GM13977 (cell line): ENCODE results near the gene GPX8.

Source experiments
- DNase-seq: peaks from one replicate; pipeline ENCODE4 v3.0.0; 2012; ENCODE audit warnings: low spot score
- in situ Hi-C: fragments of 300-500 bp; cut with MboI; formaldehyde crosslinking; loops from one replicate; pipeline ENCODE4 v1.12.0; 2022; ENCODE audit warnings: low sequenced_read_pairs, low pct_unique_long_range_greater_than_20kb, mixed read lengths, inconsistent platforms; ENCODE audit not compliant: unreplicated experiment
- TF ChIP-seq, protein P1 (sequence below): IDR thresholded peaks from 2 replicates; pipeline ENCODE4 v1.5.1; 2012; ENCODE audit warnings: mild to moderate bottlenecking, control low read depth; ENCODE audit not compliant: insufficient read depth; ENCODE audit errors: extremely low read depth, missing control alignments

Gene GPX8

GRCh38 chr5:55149308-55149795 lies 10.6 kb upstream of the GPX8 start:
- DNase-seq = no peak
- in situ Hi-C loops = no loop called here
- TF ChIP-seq, protein P1, sequence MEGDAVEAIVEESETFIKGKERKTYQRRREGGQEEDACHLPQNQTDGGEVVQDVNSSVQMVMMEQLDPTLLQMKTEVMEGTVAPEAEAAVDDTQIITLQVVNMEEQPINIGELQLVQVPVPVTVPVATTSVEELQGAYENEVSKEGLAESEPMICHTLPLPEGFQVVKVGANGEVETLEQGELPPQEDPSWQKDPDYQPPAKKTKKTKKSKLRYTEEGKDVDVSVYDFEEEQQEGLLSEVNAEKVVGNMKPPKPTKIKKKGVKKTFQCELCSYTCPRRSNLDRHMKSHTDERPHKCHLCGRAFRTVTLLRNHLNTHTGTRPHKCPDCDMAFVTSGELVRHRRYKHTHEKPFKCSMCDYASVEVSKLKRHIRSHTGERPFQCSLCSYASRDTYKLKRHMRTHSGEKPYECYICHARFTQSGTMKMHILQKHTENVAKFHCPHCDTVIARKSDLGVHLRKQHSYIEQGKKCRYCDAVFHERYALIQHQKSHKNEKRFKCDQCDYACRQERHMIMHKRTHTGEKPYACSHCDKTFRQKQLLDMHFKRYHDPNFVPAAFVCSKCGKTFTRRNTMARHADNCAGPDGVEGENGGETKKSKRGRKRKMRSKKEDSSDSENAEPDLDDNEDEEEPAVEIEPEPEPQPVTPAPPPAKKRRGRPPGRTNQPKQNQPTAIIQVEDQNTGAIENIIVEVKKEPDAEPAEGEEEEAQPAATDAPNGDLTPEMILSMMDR = no peak

DNA sequence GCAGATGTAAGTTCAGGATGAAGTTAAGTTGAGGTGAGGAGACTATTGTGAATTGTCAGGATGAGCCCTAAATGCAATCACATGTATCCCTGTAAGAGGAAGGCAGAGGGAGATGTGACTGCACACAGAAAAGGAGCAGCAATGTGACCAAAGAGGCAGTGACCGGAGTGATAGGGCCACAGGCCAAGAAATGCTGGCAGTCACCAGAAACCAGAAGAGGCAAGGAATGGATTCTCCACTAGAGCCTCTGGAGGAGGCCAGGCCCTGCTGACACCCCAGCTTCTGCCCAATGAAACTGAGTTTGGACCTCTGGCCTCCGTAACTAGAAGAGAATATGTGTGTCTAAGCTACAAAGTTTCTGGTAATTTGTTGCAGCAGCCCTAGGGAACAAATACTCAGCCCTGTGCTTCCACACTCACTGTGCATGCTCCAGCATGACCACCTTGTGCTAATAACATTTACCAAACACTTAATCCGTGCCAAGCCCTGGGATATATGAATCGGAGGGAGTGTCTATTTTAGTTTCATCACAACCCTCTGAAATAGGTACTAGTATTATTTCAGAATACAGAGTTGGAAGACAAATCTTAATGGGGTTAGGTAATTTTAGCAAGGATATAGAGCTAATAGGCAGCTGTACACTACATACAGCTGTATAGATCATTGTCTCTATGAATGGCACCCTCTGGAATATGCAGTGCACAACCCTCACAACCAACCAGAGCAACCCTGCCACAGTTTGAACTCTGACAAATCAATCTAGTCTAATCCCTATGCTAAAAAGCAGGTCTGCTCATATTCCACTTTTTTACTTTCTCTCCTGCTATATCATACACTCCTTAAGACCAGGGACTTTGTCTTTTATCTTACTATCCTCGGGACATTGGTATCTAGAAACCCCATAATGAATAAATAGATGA lies 7.8 kb upstream of the GPX8 start:
- in situ Hi-C loops = loop anchor here (10.0 kb wide), 1 partner anchor 247 kb away; no protein-coding TSS in a partner anchor

DNA sequence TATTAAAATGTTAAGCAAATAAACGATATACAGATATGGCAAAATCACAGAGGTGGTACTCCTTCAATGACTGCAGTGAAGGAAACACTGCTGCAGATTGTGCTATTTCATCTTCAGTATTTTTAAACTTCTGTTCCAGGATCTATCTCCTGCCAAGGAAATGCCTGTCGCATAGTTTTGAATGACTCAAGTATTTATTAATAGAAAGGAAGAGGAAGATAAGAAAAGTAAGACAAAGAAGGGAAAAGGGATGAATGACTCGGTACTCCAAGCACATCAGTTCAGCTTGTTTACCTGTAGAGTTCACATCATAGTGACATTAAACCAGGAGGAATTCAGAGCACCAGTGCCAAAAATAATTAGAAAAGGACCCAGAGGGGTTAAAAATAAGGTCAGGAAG lies 5.1 kb upstream of the GPX8 start:
- TF ChIP-seq, protein P1 = no peak
- in situ Hi-C loops = loop anchor here (10.0 kb wide), 1 partner anchor 250 kb away; no protein-coding TSS in a partner anchor
- DNase-seq = no peak

More for the DNA sequence above, 7.8 kb upstream of the GPX8 start:
- TF ChIP-seq, protein P1 = no peak
- no peak for DNase-seq

- TF ChIP-seq, protein P1 = no peak
- in situ Hi-C loops = no loop called here
- no peak for DNase-seq
Observed at GRCh38 chr5:55160493-55161209, 680 bp downstream of the GPX8 start.

- no peak for DNase-seq
- in situ Hi-C loops = no loop called here
- TF ChIP-seq, protein P1 = no peak
Observed at GRCh38 chr5:55162666-55163065, 2.7 kb downstream of the GPX8 start.

DNA sequence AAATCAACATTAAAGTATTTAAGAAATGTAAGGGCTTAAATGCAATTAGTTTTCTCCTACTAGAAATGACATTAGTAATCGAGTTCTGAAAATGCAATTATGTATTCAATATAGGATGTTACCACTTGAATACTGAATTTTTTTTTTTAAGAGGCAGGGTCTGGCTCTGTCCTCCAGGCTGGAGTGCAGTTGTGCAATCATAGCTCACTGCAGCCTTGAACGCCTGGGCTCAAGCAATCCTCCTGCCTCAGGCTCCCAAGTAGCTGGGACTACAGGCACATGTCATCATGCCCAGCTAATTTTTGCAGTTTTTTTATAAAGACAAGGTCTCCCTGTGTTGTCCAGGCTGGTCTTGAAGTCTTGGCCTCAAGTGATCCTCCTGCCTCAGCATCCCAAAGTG lies 11.5 kb downstream of the GPX8 start:
- TF ChIP-seq, protein P1 = no peak
- in situ Hi-C loops = no loop called here
- no peak for DNase-seq
